Rectal smooth muscle tissue (tissue), 1 donor: ENCODE results near the gene OR6C75.
"Not testable (repeated sequence)": the region's sequence is repeated elsewhere in the genome, so short reads cannot be mapped to it uniquely, and the experiment has no call there.

Experiments used
- H3K27ac ChIP-seq: one replicate; pipeline ENCODE4 v1.7.0; 2013; ENCODE audit warnings: low read depth, low read length, inconsistent platforms
- H3K27me3 ChIP-seq: one replicate; pipeline ENCODE4 v1.7.0; 2013; ENCODE audit warnings: low read length; ENCODE audit not compliant: control insufficient read depth, insufficient read depth
- H3K36me3 ChIP-seq: one replicate; pipeline ENCODE4 v1.7.0; 2013; ENCODE audit warnings: low read length; ENCODE audit not compliant: control insufficient read depth, insufficient read depth
- H3K4me1 ChIP-seq: one replicate; pipeline ENCODE4 v1.7.0; 2013; ENCODE audit warnings: low read length; ENCODE audit not compliant: control insufficient read depth, insufficient read depth
- H3K4me3 ChIP-seq: one replicate; pipeline ENCODE4 v1.7.0; 2013; ENCODE audit warnings: low read length
- H3K9ac ChIP-seq: one replicate; pipeline ENCODE4 v1.7.0; 2013; ENCODE audit warnings: low read length

The OR6C75 gene

GRCh38 chr12:55407866-55408265 is 45.1 kb downstream of the OR6C75 start:
- Histone ChIP-seq H3K9ac (no peak overlapping the region), H3K4me1 (no peaks in the 10 kb centered on the region), H3K36me3 (no peaks in the 10 kb centered on the region), H3K27ac (no peak overlapping the region), H3K4me3 (no peak overlapping the region), H3K27me3 (no peaks in the 10 kb centered on the region)

DNA sequence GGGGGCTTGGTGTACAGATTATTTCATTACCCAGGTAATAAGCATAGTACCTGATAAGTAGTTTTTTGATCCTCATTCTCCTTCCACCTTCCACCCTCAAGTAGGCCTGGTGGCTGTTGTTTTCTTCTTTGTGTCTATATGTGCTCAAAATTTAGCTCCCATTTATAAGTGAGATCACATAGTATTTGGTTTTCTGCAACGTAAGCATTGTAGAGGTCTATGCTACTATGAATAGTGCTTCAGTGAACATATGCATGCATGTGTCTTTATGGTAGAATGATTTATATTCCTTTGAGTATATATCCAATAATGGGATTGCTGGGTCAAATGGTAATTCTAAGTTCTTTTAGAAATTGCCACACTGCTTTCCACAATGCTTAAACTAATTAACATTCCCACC is 46.4 kb downstream of the OR6C75 start:
- not testable (repeated sequence) for H3K4me1 ChIP-seq, H3K9ac ChIP-seq, H3K27me3 ChIP-seq, H3K27ac ChIP-seq, H3K36me3 ChIP-seq, H3K4me3 ChIP-seq

GRCh38 chr12:55412138-55412537 is 49.4 kb downstream of the OR6C75 start:
- not testable (repeated sequence) for H3K9ac ChIP-seq, H3K4me1 ChIP-seq, H3K4me3 ChIP-seq, H3K27me3 ChIP-seq, H3K27ac ChIP-seq, H3K36me3 ChIP-seq

DNA sequence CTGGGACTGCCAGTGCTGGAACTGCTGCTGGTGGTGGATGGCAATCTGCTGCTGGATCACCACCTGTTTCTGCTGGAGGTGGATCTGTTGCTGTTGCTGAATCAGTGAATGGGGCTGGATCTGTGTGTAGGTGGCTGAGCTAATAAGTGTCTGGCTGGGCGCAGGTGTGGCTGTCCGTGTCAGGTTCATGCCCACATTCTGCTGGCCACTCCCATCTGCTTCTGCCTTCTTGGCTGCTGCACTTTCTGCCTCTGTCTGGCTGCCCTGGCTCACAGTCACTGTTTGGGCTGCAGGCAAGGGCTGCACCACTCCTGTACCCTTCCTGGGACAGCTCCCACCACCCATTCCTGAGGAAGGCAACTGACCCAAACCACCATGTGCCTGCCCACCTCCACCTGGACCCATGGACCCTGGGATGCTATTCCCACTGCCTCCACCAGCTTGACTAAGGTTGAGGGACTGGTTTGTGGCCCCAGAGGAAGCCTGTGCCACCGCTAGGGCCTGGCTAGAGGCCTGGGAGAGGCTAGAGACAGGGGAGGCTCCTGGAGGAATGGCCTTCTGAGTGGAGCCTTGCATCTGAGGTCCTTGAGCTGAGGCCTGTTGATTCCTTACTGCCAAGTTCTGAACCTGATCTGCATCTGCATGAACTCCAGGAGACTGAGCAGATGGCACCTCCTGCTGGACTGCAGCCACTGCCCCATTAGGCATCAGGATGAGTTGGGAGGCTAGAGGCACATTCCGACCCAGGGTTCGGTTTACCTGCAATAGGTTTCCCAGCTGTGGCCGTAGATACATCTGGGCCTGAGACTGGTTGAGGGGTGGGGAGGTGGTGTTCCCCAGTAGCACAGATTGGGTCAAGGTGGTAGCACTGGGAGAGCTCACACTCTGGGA is 51.0 kb downstream of the OR6C75 start:
- not testable (repeated sequence) for H3K27me3 ChIP-seq, H3K36me3 ChIP-seq, H3K4me1 ChIP-seq, H3K27ac ChIP-seq, H3K4me3 ChIP-seq, H3K9ac ChIP-seq

- not testable (repeated sequence) for H3K36me3 ChIP-seq, H3K27ac ChIP-seq, H3K9ac ChIP-seq, H3K4me3 ChIP-seq, H3K4me1 ChIP-seq, H3K27me3 ChIP-seq
Measured at GRCh38 chr12:55414396-55414823, 51.6 kb downstream of the OR6C75 start.

- H3K27me3 ChIP-seq, H3K36me3 ChIP-seq, H3K4me3 ChIP-seq, H3K27ac ChIP-seq, H3K9ac ChIP-seq, H3K4me1 ChIP-seq: not testable (repeated sequence)
Measured at GRCh38 chr12:55414889-55415288, 52.1 kb downstream of the OR6C75 start.

GRCh38 chr12:55416961-55417360 is 54.2 kb downstream of the OR6C75 start:
- no peak overlapping the region for H3K4me3 ChIP-seq
- H3K27me3 ChIP-seq = no peaks in the 10 kb centered on the region
- H3K9ac ChIP-seq = no peak overlapping the region
- no peaks in the 10 kb centered on the region for H3K4me1 ChIP-seq
- no peaks in the 10 kb centered on the region for H3K36me3 ChIP-seq
- H3K27ac ChIP-seq = no peak overlapping the region
